ENCODE measurements around the gene EFEMP1. TPM values are rescaled to one million over a fixed set of nuclear protein-coding genes. Genes with fewer than 3 reads are reported as not detected.

EFEMP1 gene
- total RNA-seq, 6 donors from 2014 or later, result 65.0 to 293 (median 213) TPM

DNA sequence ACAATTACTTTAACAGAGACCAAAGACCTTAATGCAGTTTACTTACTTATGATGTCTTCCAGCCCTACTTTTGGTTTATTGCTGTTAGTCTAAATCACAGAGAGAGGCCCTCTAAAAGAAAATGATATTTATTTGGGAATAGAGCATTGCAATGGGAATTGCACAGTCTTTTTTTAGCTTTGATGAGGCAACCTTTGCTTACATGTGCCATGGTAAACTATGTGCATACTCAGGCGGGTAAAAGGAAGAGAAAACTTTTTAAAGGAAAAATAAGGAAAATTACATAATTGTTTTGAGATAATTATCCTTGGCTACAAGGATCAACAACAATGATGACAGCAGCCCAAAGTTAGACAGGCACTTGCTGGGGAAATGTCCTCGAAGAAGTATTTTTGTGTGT, 78.6 kb downstream of the EFEMP1 start:
- Histone ChIP-seq H3K27me3 (no peaks in the 10 kb centered on the region), H3K27ac (peak overlapping the region in 1 of 4 donors; percentile 79), H3K9me3 (no peaks in the 10 kb centered on the region), H3K36me3 (no peaks in the 10 kb centered on the region), H3K4me1 (peaks cover 0 to 18% (median 5%) of the 10 kb centered on the region in 4 donors), H3K4me3 (no peak overlapping the region)
- DNase-seq (no peak), ATAC-seq (ENCODE audit: low FRiP score in 2 of 2) (peak in 1 of 2 donors; percentile 18)
- 36% methylated on average over 2 of the region's 2 CpGs for WGBS, 2 donors
- no peak for TF ChIP-seq EP300 (IDR thresholded peaks at IDR 0.05)

GRCh38 chr2:55843994-55844345, 79.6 kb downstream of the EFEMP1 start:
- Histone ChIP-seq H3K36me3 (no peaks in the 10 kb centered on the region), H3K9me3 (no peaks in the 10 kb centered on the region), H3K4me3 (no peak overlapping the region), H3K4me1 (peaks cover 0 to 20% (median 5%) of the 10 kb centered on the region in 4 donors), H3K27ac (peak overlapping the region; percentile 58 to 79 (median 65)), H3K27me3 (no peaks in the 10 kb centered on the region)
- DNase-seq, result no peak
- no peak for ATAC-seq (ENCODE audit: low FRiP score in 2 of 2)
- TF ChIP-seq EP300 (IDR thresholded peaks at IDR 0.05) (no peak), POLR2AphosphoS5 (IDR thresholded peaks at IDR 0.05) (no peak), POLR2A (IDR thresholded peaks at IDR 0.05) (no peak)
- TF ChIP-seq, protein P1, sequence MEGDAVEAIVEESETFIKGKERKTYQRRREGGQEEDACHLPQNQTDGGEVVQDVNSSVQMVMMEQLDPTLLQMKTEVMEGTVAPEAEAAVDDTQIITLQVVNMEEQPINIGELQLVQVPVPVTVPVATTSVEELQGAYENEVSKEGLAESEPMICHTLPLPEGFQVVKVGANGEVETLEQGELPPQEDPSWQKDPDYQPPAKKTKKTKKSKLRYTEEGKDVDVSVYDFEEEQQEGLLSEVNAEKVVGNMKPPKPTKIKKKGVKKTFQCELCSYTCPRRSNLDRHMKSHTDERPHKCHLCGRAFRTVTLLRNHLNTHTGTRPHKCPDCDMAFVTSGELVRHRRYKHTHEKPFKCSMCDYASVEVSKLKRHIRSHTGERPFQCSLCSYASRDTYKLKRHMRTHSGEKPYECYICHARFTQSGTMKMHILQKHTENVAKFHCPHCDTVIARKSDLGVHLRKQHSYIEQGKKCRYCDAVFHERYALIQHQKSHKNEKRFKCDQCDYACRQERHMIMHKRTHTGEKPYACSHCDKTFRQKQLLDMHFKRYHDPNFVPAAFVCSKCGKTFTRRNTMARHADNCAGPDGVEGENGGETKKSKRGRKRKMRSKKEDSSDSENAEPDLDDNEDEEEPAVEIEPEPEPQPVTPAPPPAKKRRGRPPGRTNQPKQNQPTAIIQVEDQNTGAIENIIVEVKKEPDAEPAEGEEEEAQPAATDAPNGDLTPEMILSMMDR (IDR thresholded peaks at IDR 0.05), result no peak
- 30 to 52% methylated on average over 1 of the region's 1 CpG for WGBS, 2 donors

GRCh38 chr2:55843096-55843993, 80.2 kb downstream of the EFEMP1 start:
- TF ChIP-seq POLR2AphosphoS5 (IDR thresholded peaks at IDR 0.05) (peak; percentile 30 to 46), EP300 (IDR thresholded peaks at IDR 0.05) (peak in 3 of 4 donors; percentile 7 to 82 (median 66)), POLR2A (IDR thresholded peaks at IDR 0.05) (no peak)
- Histone ChIP-seq H3K27ac (peak overlapping the region; percentile 58 to 79 (median 65)), H3K4me1 (peaks cover 0 to 20% (median 5%) of the 10 kb centered on the region in 4 donors), H3K4me3 (no peak overlapping the region), H3K9me3 (no peaks in the 10 kb centered on the region), H3K27me3 (no peaks in the 10 kb centered on the region), H3K36me3 (no peaks in the 10 kb centered on the region)
- peak in 1 of 2 donors; percentile 70 for DNase-seq
- ATAC-seq (ENCODE audit: low FRiP score in 2 of 2), result peak; percentile 58 to 87
- 30 to 32% methylated on average over 6 of the region's 6 CpGs for WGBS, 2 donors

GRCh38 chr2:55842046-55842445, 81.5 kb downstream of the EFEMP1 start:
- no peak for DNase-seq
- Histone ChIP-seq H3K9me3 (no peaks in the 10 kb centered on the region), H3K4me1 (peaks cover 0 to 20% (median 5%) of the 10 kb centered on the region in 4 donors), H3K27me3 (no peaks in the 10 kb centered on the region), H3K36me3 (no peaks in the 10 kb centered on the region), H3K27ac (peak overlapping the region; percentile 42 to 79 (median 64)), H3K4me3 (no peak overlapping the region)
- WGBS, 2 donors, result 90 to 100% methylated on average over 1 of the region's 1 CpG
- no peak for TF ChIP-seq POLR2AphosphoS5 (IDR thresholded peaks at IDR 0.05)
- TF ChIP-seq, protein P1 (IDR thresholded peaks at IDR 0.05), result no peak
- no peak for TF ChIP-seq EP300 (IDR thresholded peaks at IDR 0.05)
- no peak for TF ChIP-seq POLR2A (IDR thresholded peaks at IDR 0.05)
- ATAC-seq (ENCODE audit: low FRiP score in 2 of 2), result no peak

DNA sequence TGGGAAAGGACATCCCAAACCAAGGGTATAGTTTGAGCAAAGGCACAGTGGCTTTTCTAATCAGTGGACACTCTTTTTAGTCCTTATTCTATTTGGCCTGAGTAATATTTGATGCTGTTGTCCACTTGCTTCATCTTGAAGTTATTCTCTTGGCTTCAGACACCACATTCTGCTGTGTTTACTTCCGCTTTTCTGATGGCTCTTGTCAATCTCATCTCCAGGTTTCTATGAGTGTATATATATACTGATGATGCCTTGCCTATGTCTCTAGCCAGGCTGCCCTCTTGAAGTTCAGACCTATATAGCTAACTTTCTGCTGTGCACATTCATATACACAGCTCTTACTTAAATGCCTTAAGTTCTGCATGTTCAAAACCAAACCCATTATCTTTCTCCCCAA, 83.1 kb downstream of the EFEMP1 start:
- TF ChIP-seq POLR2A (IDR thresholded peaks at IDR 0.05) (no peak), EP300 (IDR thresholded peaks at IDR 0.05) (no peak), POLR2AphosphoS5 (IDR thresholded peaks at IDR 0.05) (no peak)
- TF ChIP-seq, protein P1 (IDR thresholded peaks at IDR 0.05), result no peak
- WGBS, 2 donors, result 87 to 100% methylated on average over 1 of the region's 1 CpG
- H3K9me3 ChIP-seq, result no peaks in the 10 kb centered on the region
- DNase-seq (no peak), ATAC-seq (ENCODE audit: low FRiP score in 2 of 2) (no peak)
- H3K4me1 ChIP-seq, result peaks cover 0 to 20% (median 5%) of the 10 kb centered on the region in 4 donors
- H3K4me3 ChIP-seq, result no peak overlapping the region
- no peaks in the 10 kb centered on the region for H3K36me3 ChIP-seq
- no peaks in the 10 kb centered on the region for H3K27me3 ChIP-seq
- peak overlapping the region; percentile 62 to 77 (median 66) for H3K27ac ChIP-seq

All from upper lobe of left lung (tissue), 6 donors.